Hair follicle dermal papilla cell (primary cell): Measurements from ENCODE around the gene TLE5. TPM values are rescaled to one million over a fixed set of nuclear protein-coding genes. Genes with fewer than 3 reads are reported as not detected.

Source experiments
- total RNA-seq: library from RNA; depleted of rRNA; stranded (reverse); fragments of >200 nt; gene quantifications from 2 replicates; pipeline ENCODE4 v1.2.3, GENCODE V29; 2012

The TLE5 gene, protein sequence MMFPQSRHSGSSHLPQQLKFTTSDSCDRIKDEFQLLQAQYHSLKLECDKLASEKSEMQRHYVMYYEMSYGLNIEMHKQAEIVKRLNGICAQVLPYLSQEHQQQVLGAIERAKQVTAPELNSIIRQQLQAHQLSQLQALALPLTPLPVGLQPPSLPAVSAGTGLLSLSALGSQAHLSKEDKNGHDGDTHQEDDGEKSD
- 343 and 350 TPM in 2 replicates for total RNA-seq

DNA sequence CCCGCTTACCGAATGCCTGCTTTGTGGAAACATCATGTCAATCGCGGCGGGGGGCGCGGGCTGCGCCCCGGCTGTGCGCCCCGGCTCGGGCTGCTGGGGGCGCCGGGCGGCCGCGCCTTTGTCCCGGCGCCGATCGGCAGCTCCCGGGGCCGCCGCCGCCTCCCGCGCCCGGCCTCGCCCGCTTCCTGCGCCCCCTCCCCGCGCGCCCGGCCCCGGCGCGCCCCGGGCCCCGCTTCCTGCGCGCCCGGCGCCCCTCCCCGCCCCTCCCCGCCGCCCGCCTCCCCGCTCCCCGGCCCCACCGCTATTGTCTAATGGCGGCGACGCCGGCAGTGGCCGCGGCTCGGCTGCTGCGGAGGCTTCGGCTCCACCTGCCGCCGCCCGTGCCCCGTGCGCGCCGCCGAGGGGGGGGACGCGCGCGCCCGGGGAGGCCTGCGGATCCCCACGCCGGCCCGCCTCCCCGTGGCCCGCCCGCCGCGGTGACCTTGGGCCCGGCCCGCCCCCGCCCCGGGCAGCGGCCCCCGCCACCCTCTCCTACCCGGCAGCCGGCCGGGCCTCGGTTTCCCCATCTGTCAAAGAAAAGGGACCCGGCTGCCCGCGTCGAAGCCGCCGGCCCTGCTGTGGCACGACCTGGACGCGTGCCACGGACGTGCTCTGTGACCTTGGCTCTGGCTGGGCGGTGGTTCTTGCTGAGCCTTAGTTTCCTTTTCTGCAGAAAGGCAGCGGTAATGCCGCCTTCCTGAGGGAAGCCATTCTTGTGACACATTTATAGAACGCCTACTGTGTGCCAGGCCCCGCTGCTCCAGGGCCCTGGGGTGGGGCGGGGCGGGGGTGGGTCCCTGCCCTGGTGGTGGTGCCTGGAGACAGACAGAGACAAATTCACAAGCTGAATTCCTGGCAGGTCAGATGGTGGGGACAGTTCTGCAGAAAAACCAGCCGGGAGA lies at the start of gene TLE5:
TSS of gene TLE5 (minus strand) at position 331 of the 941 bp plus-strand sequence. CDS start at position 36, 295 bp downstream.

DNA sequence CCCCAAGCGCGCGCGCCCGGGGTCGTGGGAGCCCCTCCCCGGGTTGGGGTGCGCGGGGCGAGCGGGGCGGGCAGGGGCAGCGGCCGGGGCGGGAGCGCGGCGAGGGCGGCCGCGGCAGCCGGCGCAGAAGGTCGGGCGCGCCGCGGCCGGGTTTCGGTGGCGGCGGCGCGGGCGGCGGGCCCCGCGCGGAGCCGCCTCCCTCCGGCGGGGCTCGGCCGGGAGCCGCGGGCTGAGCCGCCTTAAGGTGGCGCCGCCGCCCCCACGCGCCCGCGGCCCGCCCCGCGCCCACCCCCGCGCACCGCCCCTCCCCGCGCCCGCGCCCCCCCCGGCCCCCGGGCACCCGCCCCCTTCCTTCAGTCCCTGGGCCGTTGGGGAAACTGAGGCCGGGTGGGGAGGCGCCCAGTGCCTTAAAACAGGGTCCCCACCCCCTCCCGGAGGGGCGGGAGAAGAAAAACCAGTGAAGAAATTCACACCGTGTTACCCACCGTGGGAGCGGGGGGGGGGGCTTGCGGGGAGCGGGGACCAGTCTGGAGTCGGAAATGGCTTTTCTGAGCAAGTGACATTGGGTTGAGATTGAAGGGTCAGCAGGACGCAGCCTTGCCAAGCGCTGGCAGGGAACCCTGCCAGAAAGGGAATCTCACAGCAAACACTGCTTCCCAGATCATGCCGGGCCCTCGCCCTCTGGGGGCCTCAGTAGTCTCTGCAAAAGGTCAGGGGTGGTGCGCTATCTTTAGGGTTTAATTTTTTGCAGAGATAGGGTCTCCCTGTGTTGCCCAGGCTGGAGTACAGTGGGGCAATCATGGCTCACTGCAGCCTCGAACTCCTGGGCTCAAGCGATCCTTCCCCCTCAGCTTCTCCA lies 33.0 kb downstream of the TLE5 start, which contains the start of gene TLE2:
TSS of gene TLE2 (minus strand) at position 216 of the 859 bp plus-strand sequence. CDS start 376 bp downstream, outside the sequence.

Other genes with a start within 250 kb of the TLE5 start
- gene ZNF554, start 242.6 kb downstream of the TLE5 start, total RNA-seq: 3.8 and 4.4 TPM in 2 replicates
- gene ZNF555, start 221.0 kb downstream of the TLE5 start, total RNA-seq: 8.5 and 8.9 TPM in 2 replicates
- 0.12 TPM in 1 of 2 replicates, not detected in the other for gene ZNF556, start 195.2 kb downstream of the TLE5 start, total RNA-seq
- gene ZNF57, start 161.6 kb downstream of the TLE5 start, total RNA-seq: 6.3 and 7.9 TPM in 2 replicates
- 2.9 and 5.3 TPM in 2 replicates for gene ZNF77, start 117.5 kb downstream of the TLE5 start, total RNA-seq
- 1.1 and 2.3 TPM in 2 replicates for gene TLE6, start 84.9 kb downstream of the TLE5 start, total RNA-seq
- 2.3 and 3.4 TPM in 2 replicates for gene TLE2, start 33.2 kb downstream of the TLE5 start, total RNA-seq
- gene GNA11, start 31.9 kb upstream of the TLE5 start, total RNA-seq: 70.2 and 79.3 TPM in 2 replicates
- gene GNA15, start 73.5 kb upstream of the TLE5 start, total RNA-seq: 0.16 TPM in 1 of 2 replicates, not detected in the other
- not detected in 2 replicates for gene S1PR4, start 116.3 kb upstream of the TLE5 start, total RNA-seq
- gene NCLN, start 123.4 kb upstream of the TLE5 start, total RNA-seq: 37.3 TPM in 2 replicates
- 0.12 TPM in 1 of 2 replicates, not detected in the other for gene CELF5, start 162.2 kb upstream of the TLE5 start, total RNA-seq